CD4-positive, alpha-beta T cell (primary cell): ENCODE results near the gene LYG1. TPM values are rescaled to one million over a fixed set of nuclear protein-coding genes. Genes with fewer than 3 reads are reported as not detected.
"Not testable (repeated sequence)": the region's sequence is repeated elsewhere in the genome, so short reads cannot be mapped to it uniquely, and the experiment has no call there.

ENCODE experiments used
- ATAC-seq: fragments of 200-7000 bp; cut with Tn5 transposase; one replicate; pipeline ENCODE4 v1.10.0; 2022; ENCODE audit warnings: mild to moderate bottlenecking; ENCODE audit not compliant: poor library complexity
- CTCF ChIA-PET: fragments of 350-600 bp; sonication (Branson Sonifier 250); formaldehyde crosslinking; loops from one replicate; lab custom pipeline; 2021; ENCODE audit warnings: antibody characterized with exemption, inconsistent platforms; lab: Charles Lee
- POLR2A ChIA-PET: fragments of 350-600 bp; sonication (Branson Sonifier 250); formaldehyde crosslinking; loops from one replicate; lab custom pipeline; 2021; ENCODE audit warnings: antibody characterized with exemption, inconsistent platforms; lab: Charles Lee
- DNase-seq, 14 experiments: peaks; one replicate each; pipeline ENCODE4 v3.0.0-alpha.2; 2013 to 2020; ENCODE audit warnings: mixed read lengths in 2 of 14
- H3K27ac ChIP-seq, 2 donors: one replicate each; pipeline versions ENCODE4 v1.5.1 to v1.7.0; 2013; ENCODE audit warnings: low read length in 2 of 2, low read depth in 1 of 2, mild to moderate bottlenecking in 1 of 2
- H3K27me3 ChIP-seq, 2 experiments: 1 replicate in 1 of 2; 2 replicates in 1 of 2; pipeline versions ENCODE4 v1.6.1 to v1.7.0; 2013; ENCODE audit warnings: low read length in 2 of 2, control low read depth in 1 of 2, mild to moderate bottlenecking in 1 of 2, moderate library complexity in 1 of 2; ENCODE audit not compliant: insufficient read depth in 2 of 2, control insufficient read depth in 1 of 2
- H3K36me3 ChIP-seq: one replicate; pipeline ENCODE4 v1.6.1; 2013; ENCODE audit warnings: low read length, control low read depth; ENCODE audit not compliant: insufficient read depth
- H3K4me1 ChIP-seq: one replicate; pipeline ENCODE4 v1.6.1; 2013; ENCODE audit warnings: low read length, control low read depth; ENCODE audit not compliant: insufficient read depth
- H3K4me3 ChIP-seq: one replicate; pipeline ENCODE4 v1.5.1; 2013; ENCODE audit warnings: mild to moderate bottlenecking, low read length, moderate library complexity
- H3K9me3 ChIP-seq, 2 experiments: 1 replicate in 1 of 2; 2 replicates in 1 of 2; pipeline versions ENCODE4 v1.6.1 to v1.7.0; 2013; ENCODE audit warnings: low read length in 2 of 2, mild to moderate bottlenecking in 2 of 2, control low read depth in 1 of 2, moderate library complexity in 1 of 2; ENCODE audit not compliant: control insufficient read depth in 1 of 2, insufficient read depth in 1 of 2
- H3K27ac Mint-ChIP-seq: one replicate; pipeline ENCODE4 v1.8.0; 2020; ENCODE audit warnings: mixed read lengths
- H3K27me3 Mint-ChIP-seq: one replicate; pipeline ENCODE4 v1.8.0; 2021; ENCODE audit warnings: mixed read lengths
- H3K36me3 Mint-ChIP-seq: one replicate; pipeline ENCODE4 v1.8.0; 2021; ENCODE audit warnings: low read depth, mixed read lengths
- H3K4me1 Mint-ChIP-seq: one replicate; pipeline ENCODE4 v1.8.0; 2021; ENCODE audit warnings: low read depth, mixed read lengths
- H3K4me3 Mint-ChIP-seq: one replicate; pipeline ENCODE4 v1.8.0; 2020; ENCODE audit warnings: mild to moderate bottlenecking, mixed read lengths
- H3K9me3 Mint-ChIP-seq: one replicate; pipeline ENCODE4 v1.8.0; 2020; ENCODE audit warnings: mixed read lengths
- intact Hi-C, 2 experiments: fragments of 100-400 bp; cut with DNase I in 1 of 2; cut with micrococcal nuclease in 1 of 2; formaldehyde crosslinking; loops; one replicate each; pipeline versions ENCODE4 v1.15.1 to v1.9.0; 2023 to 2025; cut with DNase I, micrococcal nuclease
- polyA plus RNA-seq, 2 donors: library from polyadenylated mRNA; unstranded; fragments of 120-200 nt; gene quantifications; one replicate each; pipeline ENCODE4 v1.2.1, GENCODE V29; 2013
- total RNA-seq, 174 experiments: library from RNA in 2 of 174; stranded (reverse) in 2 of 174; gene quantifications; one replicate each; pipeline ENCODE4 v1.2.3 and lab custom pipeline; 2021 to 2026
- TF ChIP-seq, protein P1 (sequence below): fragments of 200-600 bp; IDR thresholded peaks from one replicate; pipeline ENCODE4 v1.8.0; 2022; ENCODE audit warnings: antibody characterized with exemption, mild to moderate bottlenecking

LYG1 gene
- total RNA-seq = 1 to 10 TPM in 1 of 2 experiments, under 1 TPM in 1; 0.71 to 1.3 TPM
- 1.4 TPM for polyA plus RNA-seq (2013, experiment 1 of 2)
- 3.4 TPM for polyA plus RNA-seq (2013, experiment 2 of 2)
- 0.27 to 4.8 (median 1.5) reads per million in 172 experiments for total RNA-seq (lab: John Stamatoyannopoulos, UW)

DNA sequence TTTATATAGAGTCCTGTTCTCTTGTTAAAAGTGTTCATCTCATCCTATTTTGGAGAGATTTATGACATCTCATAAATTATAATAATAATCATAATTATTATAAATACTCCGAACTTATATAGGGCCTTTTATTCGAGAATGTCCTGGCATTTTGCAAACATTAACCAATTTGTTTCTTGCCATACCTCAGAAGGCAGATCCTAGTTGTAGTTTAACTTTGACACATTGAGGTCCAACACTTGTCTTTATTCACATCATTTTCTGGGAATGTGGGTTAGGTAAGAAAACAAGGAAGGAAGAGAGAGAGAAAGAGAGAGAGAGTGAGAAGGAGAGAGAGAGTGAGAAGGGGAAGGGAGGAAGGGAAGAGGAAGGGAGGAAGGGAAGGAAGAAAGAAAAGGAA lies at the start of gene LYG1:
TSS of gene LYG1 (minus strand) at position 101 of the 400 bp plus-strand sequence. CDS start 5,527 bp downstream, outside the sequence.
- H3K27ac ChIP-seq, H3K27ac Mint-ChIP-seq, H3K9me3 Mint-ChIP-seq, H3K36me3 ChIP-seq, H3K27me3 Mint-ChIP-seq, ATAC-seq, H3K4me3 ChIP-seq, H3K9me3 ChIP-seq, H3K27me3 ChIP-seq, CTCF ChIA-PET, H3K4me1 ChIP-seq, intact Hi-C loops, H3K4me3 Mint-ChIP-seq, POLR2A ChIA-PET, DNase-seq, H3K4me1 Mint-ChIP-seq: not testable (repeated sequence)
- peaks cover 56% of the 10 kb centered on the region for H3K36me3 Mint-ChIP-seq

DNA sequence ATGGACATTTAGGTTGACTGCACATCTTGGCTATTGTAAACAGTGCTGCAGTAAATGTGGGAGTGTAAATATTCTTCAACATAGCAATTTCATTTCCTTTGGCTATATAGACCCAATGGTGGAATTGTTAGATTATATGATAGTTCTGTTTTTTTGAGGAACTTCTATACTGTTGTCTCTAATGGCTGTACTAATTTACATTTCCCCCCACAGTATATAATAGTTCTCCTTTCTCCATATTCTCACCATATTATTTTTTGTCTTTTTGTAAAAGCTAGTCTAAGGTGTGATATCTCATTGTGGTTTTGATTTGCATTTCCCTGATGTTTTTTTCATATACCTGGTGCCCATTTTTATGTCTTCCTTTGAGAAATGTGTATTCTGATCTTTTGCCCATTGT lies 49.2 kb upstream of the LYG1 start:
- TF ChIP-seq, protein P1, sequence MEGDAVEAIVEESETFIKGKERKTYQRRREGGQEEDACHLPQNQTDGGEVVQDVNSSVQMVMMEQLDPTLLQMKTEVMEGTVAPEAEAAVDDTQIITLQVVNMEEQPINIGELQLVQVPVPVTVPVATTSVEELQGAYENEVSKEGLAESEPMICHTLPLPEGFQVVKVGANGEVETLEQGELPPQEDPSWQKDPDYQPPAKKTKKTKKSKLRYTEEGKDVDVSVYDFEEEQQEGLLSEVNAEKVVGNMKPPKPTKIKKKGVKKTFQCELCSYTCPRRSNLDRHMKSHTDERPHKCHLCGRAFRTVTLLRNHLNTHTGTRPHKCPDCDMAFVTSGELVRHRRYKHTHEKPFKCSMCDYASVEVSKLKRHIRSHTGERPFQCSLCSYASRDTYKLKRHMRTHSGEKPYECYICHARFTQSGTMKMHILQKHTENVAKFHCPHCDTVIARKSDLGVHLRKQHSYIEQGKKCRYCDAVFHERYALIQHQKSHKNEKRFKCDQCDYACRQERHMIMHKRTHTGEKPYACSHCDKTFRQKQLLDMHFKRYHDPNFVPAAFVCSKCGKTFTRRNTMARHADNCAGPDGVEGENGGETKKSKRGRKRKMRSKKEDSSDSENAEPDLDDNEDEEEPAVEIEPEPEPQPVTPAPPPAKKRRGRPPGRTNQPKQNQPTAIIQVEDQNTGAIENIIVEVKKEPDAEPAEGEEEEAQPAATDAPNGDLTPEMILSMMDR = no peak
- Mint-ChIP-seq H3K4me1 (peaks cover 69% of the 10 kb centered on the region), H3K4me3 (no peak overlapping the region), H3K27me3 (no peaks in the 10 kb centered on the region), H3K27ac (peak overlapping the region; percentile 14), H3K36me3 (peaks cover 5% of the 10 kb centered on the region), H3K9me3 (no peaks in the 10 kb centered on the region)
- CTCF ChIA-PET = interaction anchor here (1.1 kb wide), 1 partner anchor 13 kb away, joined by 3 read pairs; the partner anchor contains the start of gene EIF5B
- Histone ChIP-seq H3K4me1 (peaks cover 6% of the 10 kb centered on the region), H3K9me3 (no peaks in the 10 kb centered on the region), H3K4me3 (no peak overlapping the region), H3K27ac (no peak overlapping the region), H3K27me3 (no peaks in the 10 kb centered on the region), H3K36me3 (no peaks in the 10 kb centered on the region)
- intact Hi-C loops = no loop called here
- POLR2A ChIA-PET = no interaction called here
- no peak for ATAC-seq
- no peak for DNase-seq

DNA sequence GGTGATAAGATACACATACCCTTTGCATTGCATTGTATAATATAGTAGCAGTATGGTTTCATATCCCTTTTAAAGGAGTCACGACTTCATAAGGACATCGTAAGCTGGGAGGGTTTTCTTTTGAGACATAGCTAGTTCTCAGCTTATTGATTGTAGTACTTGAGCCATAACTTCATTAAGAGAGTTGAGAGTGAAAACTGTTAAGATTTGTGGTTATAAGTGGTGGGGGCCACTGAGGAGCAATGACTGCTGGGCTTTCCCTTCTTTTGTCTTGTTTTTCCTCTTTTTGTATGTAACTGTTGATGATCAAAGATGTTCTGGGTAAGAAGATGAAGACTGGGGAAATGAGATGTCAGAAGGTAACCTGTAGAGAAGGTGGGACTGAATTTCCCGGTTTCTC lies 47.2 kb upstream of the LYG1 start:
- ChIA-PET POLR2A (interaction anchor here (2.1 kb wide), 1 partner anchor 11 kb away, joined by 16 read pairs; the partner anchor contains the start of genes EIF5B and TXNDC9), CTCF (interaction anchor here (1.2 kb wide), 1 partner anchor 11 kb away, joined by 6 read pairs; the partner anchor contains the start of gene EIF5B)
- intact Hi-C loops = no loop called here
- Mint-ChIP-seq H3K9me3 (no peaks in the 10 kb centered on the region), H3K4me1 (peaks cover 62% of the 10 kb centered on the region), H3K27me3 (no peaks in the 10 kb centered on the region), H3K27ac (peak overlapping the region; percentile 55), H3K36me3 (peaks cover 5% of the 10 kb centered on the region), H3K4me3 (no peak overlapping the region)
- H3K36me3 ChIP-seq = no peaks in the 10 kb centered on the region
- TF ChIP-seq, protein P1 = no peak
- H3K27ac ChIP-seq = no peak overlapping the region
- DNase-seq = peak in 2 of 14 experiments; percentile 26 to 27
- no peaks in the 10 kb centered on the region for H3K27me3 ChIP-seq
- ATAC-seq = peak; percentile 21
- peaks cover 6% of the 10 kb centered on the region for H3K4me1 ChIP-seq
- no peak overlapping the region for H3K4me3 ChIP-seq
- H3K9me3 ChIP-seq = no peaks in the 10 kb centered on the region

- Histone ChIP-seq H3K4me3 (no peak overlapping the region), H3K27me3 (no peaks in the 10 kb centered on the region), H3K9me3 (no peaks in the 10 kb centered on the region), H3K36me3 (no peaks in the 10 kb centered on the region), H3K4me1 (peaks cover 6% of the 10 kb centered on the region), H3K27ac (no peak overlapping the region)
- H3K27me3 Mint-ChIP-seq = no peaks in the 10 kb centered on the region
- no peaks in the 10 kb centered on the region for H3K9me3 Mint-ChIP-seq
- no peak overlapping the region for H3K4me3 Mint-ChIP-seq
- ATAC-seq (no peak), DNase-seq (no peak)
- intact Hi-C loops = no loop called here
- peaks cover 5% of the 10 kb centered on the region for H3K36me3 Mint-ChIP-seq
- CTCF ChIA-PET = interaction anchor here (0.6 kb wide), 1 partner anchor 9 kb away, joined by 3 read pairs; no protein-coding TSS in a partner anchor
- peaks cover 76% of the 10 kb centered on the region for H3K4me1 Mint-ChIP-seq
- TF ChIP-seq, protein P1 = no peak
- POLR2A ChIA-PET = no interaction called here
- H3K27ac Mint-ChIP-seq = no peak overlapping the region
Observed at GRCh38 chr2:99346218-99346617, 45.2 kb upstream of the LYG1 start.

DNA sequence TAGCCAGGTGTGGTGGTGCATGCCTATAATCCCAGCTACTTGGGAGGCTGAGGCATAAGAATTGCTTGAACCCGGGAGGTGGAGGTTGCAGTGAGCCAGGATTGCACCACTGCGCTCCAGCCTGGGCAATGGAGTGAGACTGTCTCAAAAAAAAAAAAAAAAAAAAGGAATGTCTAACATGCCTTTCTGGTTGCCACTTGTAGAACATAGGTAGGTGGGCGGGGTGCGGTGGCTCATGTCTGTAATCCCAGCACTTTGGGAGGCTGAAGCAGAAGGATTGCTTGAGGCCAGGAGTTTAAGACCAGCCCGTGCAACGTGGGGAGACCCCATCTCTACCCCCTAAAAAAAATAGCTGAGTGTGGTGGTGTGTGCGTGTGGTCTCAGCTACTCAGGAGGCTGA lies 44.4 kb upstream of the LYG1 start:
- CTCF ChIA-PET, H3K4me3 ChIP-seq, POLR2A ChIA-PET, H3K36me3 Mint-ChIP-seq, H3K9me3 Mint-ChIP-seq, H3K9me3 ChIP-seq, H3K27ac Mint-ChIP-seq, H3K27me3 Mint-ChIP-seq, intact Hi-C loops, DNase-seq, H3K4me1 ChIP-seq, H3K4me3 Mint-ChIP-seq, H3K36me3 ChIP-seq, H3K27me3 ChIP-seq, H3K27ac ChIP-seq, ATAC-seq: not testable (repeated sequence)
- H3K4me1 Mint-ChIP-seq = peaks cover 75% of the 10 kb centered on the region
